CD8-positive, alpha-beta memory T cell (primary cell): ENCODE data around the gene KCNIP4. TPM values are rescaled to one million over a fixed set of nuclear protein-coding genes. Genes with fewer than 3 reads are reported as not detected.

Experiments
- CTCF ChIA-PET: fragments of 350-600 bp; sonication (Branson Sonifier 250); formaldehyde crosslinking; loops from one replicate; lab custom pipeline; 2021; ENCODE audit warnings: antibody characterized with exemption; lab: Charles Lee
- POLR2A ChIA-PET: fragments of 350-600 bp; sonication (Branson Sonifier 250); formaldehyde crosslinking; loops from one replicate; lab custom pipeline; 2021; ENCODE audit warnings: antibody characterized with exemption; lab: Charles Lee
- DNase-seq, 5 donors: peaks; one replicate each; pipeline versions ENCODE4 v3.0.0 to v3.0.0-alpha.2; 2020 to 2022; ENCODE audit warnings: mixed read lengths in 1 of 5
- H3K27ac ChIP-seq: one replicate; pipeline ENCODE4 v1.7.0; 2013; ENCODE audit warnings: low read depth, mild to moderate bottlenecking, low read length, moderate library complexity
- H3K27me3 ChIP-seq: 2 replicates; pipeline ENCODE4 v1.7.0; 2013; ENCODE audit warnings: low read length, mild to moderate bottlenecking; ENCODE audit not compliant: insufficient read depth, poor library complexity, severe bottlenecking
- H3K36me3 ChIP-seq: 2 replicates; pipeline ENCODE4 v1.7.0; 2013; ENCODE audit warnings: mild to moderate bottlenecking, low read length, moderate library complexity; ENCODE audit not compliant: insufficient read depth
- H3K4me1 ChIP-seq: 2 replicates; pipeline ENCODE4 v1.7.0; 2013; ENCODE audit warnings: mild to moderate bottlenecking, low read length, moderate library complexity; ENCODE audit not compliant: insufficient read depth
- H3K4me3 ChIP-seq: 2 replicates; pipeline ENCODE4 v1.7.0; 2013; ENCODE audit warnings: mild to moderate bottlenecking, low read length
- H3K9me3 ChIP-seq: 2 replicates; pipeline ENCODE4 v1.7.0; 2013; ENCODE audit warnings: mild to moderate bottlenecking, low read length
- H3K27ac Mint-ChIP-seq, 8 donors: one replicate each; pipeline ENCODE4 v1.8.0; 2020 to 2021; ENCODE audit warnings: mixed read lengths in 8 of 8, mild to moderate bottlenecking in 6 of 8, inconsistent platforms in 3 of 8, moderate library complexity in 3 of 8
- H3K27me3 Mint-ChIP-seq, 2 donors: one replicate each; pipeline ENCODE4 v1.8.0; 2020 to 2021; ENCODE audit warnings: mixed read lengths in 2 of 2, mild to moderate bottlenecking in 1 of 2, moderate library complexity in 1 of 2
- H3K36me3 Mint-ChIP-seq, 3 donors: one replicate each; pipeline ENCODE4 v1.8.0; 2020 to 2021; ENCODE audit warnings: mixed read lengths in 3 of 3, inconsistent platforms in 1 of 3, mild to moderate bottlenecking in 1 of 3
- H3K4me1 Mint-ChIP-seq, 3 donors: one replicate each; pipeline ENCODE4 v1.8.0; 2020 to 2021; ENCODE audit warnings: mixed read lengths in 3 of 3, inconsistent platforms in 1 of 3, mild to moderate bottlenecking in 1 of 3
- H3K4me3 Mint-ChIP-seq, 7 donors: one replicate each; pipeline ENCODE4 v1.8.0; 2020 to 2021; ENCODE audit warnings: mixed read lengths in 7 of 7, mild to moderate bottlenecking in 6 of 7, moderate library complexity in 4 of 7, inconsistent platforms in 2 of 7
- H3K9me3 Mint-ChIP-seq, 5 donors: one replicate each; pipeline ENCODE4 v1.8.0; 2020 to 2022; ENCODE audit warnings: mixed read lengths in 5 of 5, mild to moderate bottlenecking in 3 of 5, moderate library complexity in 2 of 5, inconsistent platforms in 1 of 5
- polyA plus RNA-seq: library from polyadenylated mRNA; unstranded; fragments of 300-500 nt; fragmentation: Illumina TruSeq; gene quantifications from one replicate; pipeline ENCODE4 v1.2.3, GENCODE V29; 2021
- total RNA-seq, 2 experiments: library from RNA; stranded (reverse); gene quantifications; one replicate each; pipeline ENCODE4 v1.2.3, GENCODE V29; 2021

KCNIP4 gene
- total and polyA plus RNA-seq, 3 experiments from 2014 or later: 0.12 TPM; not detected in 2

GRCh38 chr4:21097865-21098264 is 850.7 kb downstream of the KCNIP4 start:
- Histone ChIP-seq H3K27me3 (no peaks in the 10 kb centered on the region), H3K4me1 (no peaks in the 10 kb centered on the region), H3K27ac (no peak overlapping the region), H3K4me3 (no peak overlapping the region), H3K9me3 (no peaks in the 10 kb centered on the region), H3K36me3 (no peaks in the 10 kb centered on the region)
- DNase-seq: no peak
- H3K4me1 Mint-ChIP-seq: peaks cover 0 to 8% (median 4%) of the 10 kb centered on the region in 3 donors
- no peaks in the 10 kb centered on the region for H3K27me3 Mint-ChIP-seq
- H3K27ac Mint-ChIP-seq: no peak overlapping the region
- no peak overlapping the region for H3K4me3 Mint-ChIP-seq
- ChIA-PET POLR2A (no interaction called here), CTCF (no interaction called here)
- H3K9me3 Mint-ChIP-seq: peaks cover 3 to 23% (median 12%) of the 10 kb centered on the region in 5 donors
- peaks cover 0 to 6% (median 6%) of the 10 kb centered on the region in 3 donors for H3K36me3 Mint-ChIP-seq

DNA sequence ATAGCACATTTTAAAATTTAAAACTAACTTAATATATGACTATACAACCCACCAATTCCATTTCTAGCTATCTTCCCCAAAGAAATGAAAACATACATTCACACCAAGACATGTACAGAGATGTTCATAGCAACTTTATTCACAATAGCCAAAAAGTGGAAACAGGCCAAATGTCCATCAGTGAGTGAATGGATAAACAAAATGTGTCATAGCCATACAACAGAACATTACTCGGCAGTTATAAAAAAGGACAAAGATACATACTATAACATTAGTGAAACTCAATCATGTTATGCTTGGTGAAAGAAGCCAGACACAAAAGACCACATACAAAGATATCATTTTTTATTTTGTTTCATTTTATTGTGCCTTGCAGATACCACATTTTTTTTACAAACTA is 851.5 kb downstream of the KCNIP4 start:
- Histone ChIP-seq H3K27me3 (no peaks in the 10 kb centered on the region), H3K9me3 (no peaks in the 10 kb centered on the region), H3K4me3 (no peak overlapping the region), H3K4me1 (no peaks in the 10 kb centered on the region), H3K27ac (no peak overlapping the region), H3K36me3 (no peaks in the 10 kb centered on the region)
- Mint-ChIP-seq H3K9me3 (peaks cover 7 to 23% (median 14%) of the 10 kb centered on the region in 5 donors), H3K4me1 (no peaks in the 10 kb centered on the region), H3K27me3 (no peaks in the 10 kb centered on the region), H3K4me3 (no peak overlapping the region), H3K27ac (no peak overlapping the region), H3K36me3 (peaks cover 0 to 7% (median 6%) of the 10 kb centered on the region in 3 donors)
- CTCF ChIA-PET: no interaction called here
- no peak for DNase-seq
- POLR2A ChIA-PET: no interaction called here

GRCh38 chr4:21092531-21092930 is 856.0 kb downstream of the KCNIP4 start:
- Mint-ChIP-seq H3K4me3 (no peak overlapping the region), H3K27me3 (no peaks in the 10 kb centered on the region), H3K27ac (no peak overlapping the region), H3K4me1 (peaks cover 8 to 9% (median 8%) of the 10 kb centered on the region in 3 donors), H3K9me3 (peaks cover 12 to 42% (median 24%) of the 10 kb centered on the region in 5 donors), H3K36me3 (peaks cover 0 to 20% (median 4%) of the 10 kb centered on the region in 3 donors)
- H3K36me3 ChIP-seq: no peaks in the 10 kb centered on the region
- H3K4me3 ChIP-seq: no peak overlapping the region
- no peak for DNase-seq
- no peak overlapping the region for H3K27ac ChIP-seq
- ChIA-PET POLR2A (no interaction called here), CTCF (no interaction called here)
- H3K27me3 ChIP-seq: no peaks in the 10 kb centered on the region
- H3K9me3 ChIP-seq: no peaks in the 10 kb centered on the region
- no peaks in the 10 kb centered on the region for H3K4me1 ChIP-seq

GRCh38 chr4:21090094-21090666 is 858.4 kb downstream of the KCNIP4 start:
- no peaks in the 10 kb centered on the region for H3K27me3 ChIP-seq
- H3K4me3 ChIP-seq: no peak overlapping the region
- ChIA-PET CTCF (no interaction called here), POLR2A (no interaction called here)
- Mint-ChIP-seq H3K9me3 (peaks cover 11 to 47% (median 24%) of the 10 kb centered on the region in 5 donors), H3K27ac (peak overlapping the region in 5 of 8 donors; percentile 4 to 77 (median 44)), H3K4me3 (peak overlapping the region in 1 of 7 donors; percentile 6), H3K36me3 (peaks cover 0 to 20% (median 4%) of the 10 kb centered on the region in 3 donors), H3K27me3 (peaks cover 0 to 1% of the 10 kb centered on the region in 2 donors), H3K4me1 (peaks cover 8 to 9% (median 8%) of the 10 kb centered on the region in 3 donors)
- no peaks in the 10 kb centered on the region for H3K9me3 ChIP-seq
- no peak for DNase-seq
- no peak overlapping the region for H3K27ac ChIP-seq
- H3K4me1 ChIP-seq: no peaks in the 10 kb centered on the region
- H3K36me3 ChIP-seq: no peaks in the 10 kb centered on the region

DNA sequence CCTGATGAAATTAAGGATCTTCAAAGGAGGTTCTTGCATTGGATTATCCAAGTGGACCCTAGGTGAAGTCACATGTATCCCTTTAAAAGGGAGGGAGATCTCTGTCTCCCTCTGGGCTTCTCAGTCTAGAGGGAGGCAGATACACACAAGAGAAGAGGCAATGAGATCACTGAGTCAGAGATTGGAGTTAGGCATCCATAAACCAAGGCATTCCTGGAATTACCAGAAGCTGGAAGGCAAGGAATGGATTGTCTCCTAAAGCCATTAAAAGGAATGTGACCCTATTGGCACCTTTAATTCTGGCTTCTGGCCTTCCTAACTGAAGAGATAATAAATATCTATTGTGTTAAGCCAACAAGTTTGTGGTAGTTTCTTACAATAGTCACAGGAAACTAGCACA is 865.2 kb downstream of the KCNIP4 start:
- Histone ChIP-seq H3K4me3 (no peak overlapping the region), H3K27me3 (no peaks in the 10 kb centered on the region), H3K36me3 (no peaks in the 10 kb centered on the region), H3K27ac (no peak overlapping the region), H3K4me1 (no peaks in the 10 kb centered on the region), H3K9me3 (no peaks in the 10 kb centered on the region)
- Mint-ChIP-seq H3K27ac (no peak overlapping the region), H3K4me3 (no peak overlapping the region), H3K27me3 (peaks cover 0 to 1% of the 10 kb centered on the region in 2 donors), H3K36me3 (no peaks in the 10 kb centered on the region), H3K9me3 (peaks cover 2 to 11% (median 6%) of the 10 kb centered on the region in 5 donors), H3K4me1 (no peaks in the 10 kb centered on the region)
- CTCF ChIA-PET: no interaction called here
- no peak for DNase-seq
- POLR2A ChIA-PET: no interaction called here

- no peak overlapping the region for H3K27ac ChIP-seq
- H3K36me3 ChIP-seq: no peaks in the 10 kb centered on the region
- Mint-ChIP-seq H3K4me1 (no peaks in the 10 kb centered on the region), H3K36me3 (no peaks in the 10 kb centered on the region), H3K27ac (no peak overlapping the region), H3K4me3 (no peak overlapping the region), H3K27me3 (peaks cover 0 to 2% of the 10 kb centered on the region in 2 donors), H3K9me3 (peaks cover 0 to 7% (median 0%) of the 10 kb centered on the region in 5 donors)
- H3K27me3 ChIP-seq: no peaks in the 10 kb centered on the region
- no peak overlapping the region for H3K4me3 ChIP-seq
- no peak for DNase-seq
- no peaks in the 10 kb centered on the region for H3K4me1 ChIP-seq
- no peaks in the 10 kb centered on the region for H3K9me3 ChIP-seq
- ChIA-PET POLR2A (no interaction called here), CTCF (no interaction called here)
Observed at GRCh38 chr4:21077967-21078366, 870.6 kb downstream of the KCNIP4 start.

DNA sequence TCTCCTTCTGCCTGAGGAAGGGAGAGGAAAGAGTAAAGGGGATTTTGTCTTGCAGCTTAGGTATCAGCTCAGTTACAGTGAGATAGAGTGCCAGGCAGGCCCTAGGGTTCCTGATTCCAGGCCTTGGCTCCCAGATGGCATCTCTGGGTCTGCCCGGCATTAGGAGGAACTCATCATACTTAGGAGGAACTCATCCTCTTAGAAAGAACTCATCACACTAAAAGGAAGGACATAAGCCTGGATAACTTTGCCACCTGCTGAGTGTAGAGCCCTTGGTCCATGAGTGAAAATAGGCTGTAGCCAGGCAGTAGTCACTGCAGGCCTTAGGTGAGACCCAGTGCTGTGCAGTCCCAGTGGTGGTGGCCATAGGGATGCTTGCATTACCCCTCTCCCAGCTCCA is 881.2 kb downstream of the KCNIP4 start:
- CTCF ChIA-PET: no interaction called here
- no peak overlapping the region for H3K27ac ChIP-seq
- DNase-seq: no peak
- POLR2A ChIA-PET: no interaction called here
- H3K27me3 Mint-ChIP-seq: no peaks in the 10 kb centered on the region
- H3K36me3 Mint-ChIP-seq: peaks cover 0 to 2% (median 0%) of the 10 kb centered on the region in 3 donors
- no peaks in the 10 kb centered on the region for H3K4me1 Mint-ChIP-seq
- no peak overlapping the region for H3K27ac Mint-ChIP-seq
- no peaks in the 10 kb centered on the region for H3K36me3 ChIP-seq
- H3K9me3 Mint-ChIP-seq: peaks cover 2 to 12% (median 4%) of the 10 kb centered on the region in 5 donors
- no peak overlapping the region for H3K4me3 ChIP-seq
- H3K9me3 ChIP-seq: no peaks in the 10 kb centered on the region
- no peaks in the 10 kb centered on the region for H3K27me3 ChIP-seq
- no peak overlapping the region for H3K4me3 Mint-ChIP-seq
- H3K4me1 ChIP-seq: no peaks in the 10 kb centered on the region

DNA sequence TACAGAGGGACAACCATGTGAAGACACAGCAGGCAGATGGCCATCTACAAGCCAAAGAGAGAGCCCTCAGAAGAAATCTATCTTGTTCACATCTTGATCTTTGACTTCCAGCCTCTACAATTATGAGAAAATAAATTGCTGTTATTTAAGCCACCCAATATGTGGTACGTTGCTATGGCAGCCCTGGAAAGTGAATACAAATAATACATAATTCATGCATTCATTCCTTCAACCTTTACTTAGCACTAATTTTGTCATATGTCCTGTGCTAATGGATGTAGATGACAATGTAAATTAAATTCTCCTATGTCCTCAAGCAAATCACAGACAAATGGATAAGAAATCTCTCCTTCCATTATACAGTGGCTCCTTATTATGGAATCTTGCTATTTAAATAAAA is 886.7 kb downstream of the KCNIP4 start:
- Histone ChIP-seq H3K27ac (no peak overlapping the region), H3K4me1 (no peaks in the 10 kb centered on the region), H3K36me3 (no peaks in the 10 kb centered on the region), H3K9me3 (no peaks in the 10 kb centered on the region), H3K27me3 (no peaks in the 10 kb centered on the region), H3K4me3 (no peak overlapping the region)
- no peaks in the 10 kb centered on the region for H3K4me1 Mint-ChIP-seq
- peaks cover 0 to 3% (median 0%) of the 10 kb centered on the region in 3 donors for H3K36me3 Mint-ChIP-seq
- H3K27ac Mint-ChIP-seq: no peak overlapping the region
- ChIA-PET CTCF (no interaction called here), POLR2A (no interaction called here)
- peaks cover 0 to 17% (median 6%) of the 10 kb centered on the region in 5 donors for H3K9me3 Mint-ChIP-seq
- no peak overlapping the region for H3K4me3 Mint-ChIP-seq
- no peak for DNase-seq
- H3K27me3 Mint-ChIP-seq: no peaks in the 10 kb centered on the region
